ENCODE data around the gene SHROOM3. TPM values are rescaled to one million over a fixed set of nuclear protein-coding genes. Genes with fewer than 3 reads are reported as not detected.
"Not testable (repeated sequence)": the region's sequence is repeated elsewhere in the genome, so short reads cannot be mapped to it uniquely, and the experiment has no call there.

SHROOM3 gene
- total RNA-seq, 1 experiment from 2014 or later: 0.78 TPM

DNA sequence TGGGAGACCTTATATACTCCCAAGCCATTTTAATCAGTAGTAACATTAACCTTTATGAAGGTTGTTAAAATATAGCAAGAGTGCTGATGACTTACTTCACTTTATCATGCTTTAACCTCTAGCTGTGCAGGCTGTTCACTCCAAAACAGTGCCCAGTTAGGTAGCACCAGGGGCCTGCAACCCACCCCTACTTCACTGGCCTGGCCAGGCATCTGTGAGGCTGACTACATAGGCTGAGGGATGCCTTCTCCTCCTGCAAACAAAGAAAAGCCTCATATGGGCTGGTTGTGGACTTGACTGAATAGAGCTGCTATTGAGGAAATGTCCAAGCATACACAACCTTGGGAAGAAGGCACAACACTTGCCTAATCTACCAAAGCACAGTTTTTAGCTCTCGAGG, 172.8 kb downstream of the SHROOM3 start:
- no peaks in the 10 kb centered on the region for H3K9me3 ChIP-seq (ENCODE audit: low read length)
- no peak overlapping the region for H3K4me3 ChIP-seq (ENCODE audit: low read length)
- no peaks in the 10 kb centered on the region for H3K79me2 ChIP-seq (ENCODE audit: low read length)
- no peak overlapping the region for H3K27ac ChIP-seq (ENCODE audit: low read length)
- H3K9me2 ChIP-seq (replicated peaks; ENCODE audit: insufficient read depth, low read length): no peaks in the 10 kb centered on the region
- H4K20me1 ChIP-seq (ENCODE audit: insufficient read depth, low read depth, low read length): no peaks in the 10 kb centered on the region
- H3K4me2 ChIP-seq (ENCODE audit: low read depth, low read length, poor library complexity, severe bottlenecking): no peak overlapping the region
- no peak overlapping the region for H2AFZ ChIP-seq (ENCODE audit: low read length)
- no peaks in the 10 kb centered on the region for H3K4me1 ChIP-seq (ENCODE audit: low read length)
- no peak for DNase-seq
- H3K9ac ChIP-seq (ENCODE audit: low read length): no peak overlapping the region
- H3K27me3 ChIP-seq (ENCODE audit: low read length): no peaks in the 10 kb centered on the region
- H3K36me3 ChIP-seq (ENCODE audit: insufficient read depth, low read length): no peaks in the 10 kb centered on the region

DNA sequence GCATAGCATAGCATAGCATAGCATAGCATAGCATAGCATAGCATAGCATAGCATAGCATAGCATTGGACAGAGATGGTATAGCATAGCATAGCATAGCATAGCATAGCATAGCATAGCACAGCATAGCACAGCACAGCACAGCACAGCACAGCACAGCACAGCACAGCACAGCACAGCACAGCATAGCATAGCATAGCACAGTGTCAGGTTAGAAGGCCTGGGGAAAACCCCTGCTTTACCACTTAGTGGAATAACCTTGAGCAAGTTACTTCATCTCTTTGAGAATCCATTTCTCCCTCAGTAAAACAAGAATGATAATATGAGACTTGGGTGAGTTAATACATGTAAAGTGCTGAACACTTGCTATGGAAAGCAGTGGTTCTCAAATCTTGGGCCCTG, 173.5 kb downstream of the SHROOM3 start:
- not testable (repeated sequence) for H4K20me1 ChIP-seq (ENCODE audit: insufficient read depth, low read depth, low read length); H3K9me3 ChIP-seq (ENCODE audit: low read length); H3K9me2 ChIP-seq (replicated peaks; ENCODE audit: insufficient read depth, low read length); H3K79me2 ChIP-seq (ENCODE audit: low read length); H3K4me3 ChIP-seq (ENCODE audit: low read length); DNase-seq; H2AFZ ChIP-seq (ENCODE audit: low read length); H3K4me1 ChIP-seq (ENCODE audit: low read length); H3K9ac ChIP-seq (ENCODE audit: low read length); H3K27me3 ChIP-seq (ENCODE audit: low read length); H3K36me3 ChIP-seq (ENCODE audit: insufficient read depth, low read length); H3K27ac ChIP-seq (ENCODE audit: low read length); H3K4me2 ChIP-seq (ENCODE audit: low read depth, low read length, poor library complexity, severe bottlenecking)

DNA sequence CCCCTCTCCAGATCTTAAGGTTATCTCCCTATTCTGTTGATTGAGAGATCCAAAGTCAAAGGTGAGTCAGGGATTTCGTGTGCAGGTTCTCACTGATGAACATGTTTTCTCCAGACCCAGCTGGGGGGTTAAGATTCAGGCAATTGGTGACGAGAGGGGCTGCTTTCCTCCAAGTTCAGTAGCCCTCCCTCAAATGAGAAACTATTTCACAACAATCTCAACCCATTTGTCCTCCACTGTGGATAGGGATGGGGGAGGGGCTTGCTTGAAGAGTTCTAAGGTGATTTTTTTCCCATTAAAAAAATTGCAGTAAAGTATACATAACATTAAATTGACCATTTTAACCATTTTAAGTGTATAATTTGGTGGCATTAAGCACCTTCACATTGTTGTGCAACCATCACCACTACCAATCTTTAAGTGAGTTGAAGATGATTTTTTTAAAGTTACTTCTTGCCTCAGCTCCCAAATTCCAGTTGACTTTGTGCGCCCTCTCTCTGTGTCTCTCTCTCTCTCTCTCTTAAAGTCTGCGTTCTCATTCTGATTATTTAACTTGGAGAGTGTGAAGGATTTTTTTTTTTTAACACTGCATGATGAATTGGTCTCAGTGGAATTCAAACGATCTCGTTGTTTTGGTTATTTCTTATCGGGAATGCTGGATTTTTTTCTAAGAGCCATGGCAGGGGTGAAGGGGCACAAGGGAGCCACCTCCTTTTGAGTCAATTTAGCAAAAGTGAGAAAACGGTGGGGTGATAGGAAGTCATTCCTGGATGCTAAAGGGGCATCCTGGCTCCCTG, 175.9 kb downstream of the SHROOM3 start:
- H3K36me3 ChIP-seq (ENCODE audit: insufficient read depth, low read length): no peaks in the 10 kb centered on the region
- no peaks in the 10 kb centered on the region for H3K4me1 ChIP-seq (ENCODE audit: low read length)
- H3K79me2 ChIP-seq (ENCODE audit: low read length): no peaks in the 10 kb centered on the region
- H2AFZ ChIP-seq (ENCODE audit: low read length): no peak overlapping the region
- H3K27ac ChIP-seq (ENCODE audit: low read length): no peak overlapping the region
- no peak overlapping the region for H3K9ac ChIP-seq (ENCODE audit: low read length)
- no peaks in the 10 kb centered on the region for H3K9me2 ChIP-seq (replicated peaks; ENCODE audit: insufficient read depth, low read length)
- H3K9me3 ChIP-seq (ENCODE audit: low read length): no peaks in the 10 kb centered on the region
- no peak for DNase-seq
- H3K4me2 ChIP-seq (ENCODE audit: low read depth, low read length, poor library complexity, severe bottlenecking): no peak overlapping the region
- no peak overlapping the region for H3K4me3 ChIP-seq (ENCODE audit: low read length)
- no peaks in the 10 kb centered on the region for H3K27me3 ChIP-seq (ENCODE audit: low read length)
- no peaks in the 10 kb centered on the region for H4K20me1 ChIP-seq (ENCODE audit: insufficient read depth, low read depth, low read length)

DNA sequence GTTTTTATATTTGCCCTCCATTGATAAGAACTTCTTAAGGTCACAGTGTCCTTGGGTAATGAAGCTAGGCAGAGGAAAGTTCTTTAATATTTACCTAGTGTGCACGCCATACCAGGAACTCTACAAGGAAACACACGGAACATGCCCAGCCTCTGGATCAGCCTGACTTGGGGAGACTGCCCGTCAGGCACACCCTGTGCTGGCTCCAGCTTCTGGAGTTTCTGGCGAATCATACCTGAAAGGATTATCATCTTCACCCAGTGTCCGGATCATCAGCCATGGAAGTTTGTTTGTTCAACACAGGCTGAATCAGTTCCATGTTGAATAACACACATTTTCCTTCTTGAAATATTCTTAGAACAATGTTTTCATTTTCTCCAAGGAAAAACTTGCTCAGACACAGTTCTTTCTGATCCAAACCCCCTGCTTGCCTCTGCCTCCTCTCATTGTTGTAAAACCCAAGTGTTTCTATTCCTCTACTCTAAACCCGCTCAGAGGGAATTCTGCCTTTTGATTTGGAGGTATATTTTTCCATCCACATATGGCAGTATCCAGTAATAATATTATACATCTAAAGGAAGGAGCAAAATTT, 176.7 kb downstream of the SHROOM3 start:
- Histone ChIP-seq H3K4me1 (ENCODE audit: low read length) (no peaks in the 10 kb centered on the region), H3K4me3 (ENCODE audit: low read length) (no peak overlapping the region), H3K4me2 (ENCODE audit: low read depth, low read length, poor library complexity, severe bottlenecking) (no peak overlapping the region), H3K9ac (ENCODE audit: low read length) (no peak overlapping the region), H2AFZ (ENCODE audit: low read length) (no peak overlapping the region), H3K36me3 (ENCODE audit: insufficient read depth, low read length) (no peaks in the 10 kb centered on the region), H3K9me2 (replicated peaks; ENCODE audit: insufficient read depth, low read length) (no peaks in the 10 kb centered on the region), H3K27ac (ENCODE audit: low read length) (no peak overlapping the region), H3K79me2 (ENCODE audit: low read length) (no peaks in the 10 kb centered on the region), H3K9me3 (ENCODE audit: low read length) (no peaks in the 10 kb centered on the region), H3K27me3 (ENCODE audit: low read length) (no peaks in the 10 kb centered on the region), H4K20me1 (ENCODE audit: insufficient read depth, low read depth, low read length) (no peaks in the 10 kb centered on the region)
- no peak for DNase-seq

DNA sequence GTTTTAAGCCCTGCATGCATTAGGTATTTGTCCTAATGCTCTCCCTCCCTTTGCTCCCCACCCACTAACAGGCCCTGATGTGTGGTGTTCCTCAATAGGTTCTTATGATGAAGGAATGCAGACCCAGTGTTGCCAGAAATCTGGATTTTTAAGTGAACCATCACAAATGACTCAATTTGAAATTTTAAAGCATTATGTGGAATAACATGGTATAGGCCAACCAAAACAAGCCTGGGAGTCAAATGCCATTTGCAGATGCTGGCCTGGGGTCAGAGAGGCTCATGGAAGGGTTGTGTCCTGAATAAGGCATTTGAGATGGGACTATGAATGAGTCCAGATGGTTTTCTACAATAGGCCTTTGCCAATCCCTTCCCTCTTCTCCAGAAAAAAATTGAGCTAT, 179.6 kb downstream of the SHROOM3 start:
- no peaks in the 10 kb centered on the region for H3K79me2 ChIP-seq (ENCODE audit: low read length)
- H3K9me3 ChIP-seq (ENCODE audit: low read length): no peaks in the 10 kb centered on the region
- no peaks in the 10 kb centered on the region for H4K20me1 ChIP-seq (ENCODE audit: insufficient read depth, low read depth, low read length)
- no peak overlapping the region for H3K4me2 ChIP-seq (ENCODE audit: low read depth, low read length, poor library complexity, severe bottlenecking)
- H3K4me3 ChIP-seq (ENCODE audit: low read length): no peak overlapping the region
- no peaks in the 10 kb centered on the region for H3K36me3 ChIP-seq (ENCODE audit: insufficient read depth, low read length)
- no peak overlapping the region for H3K27ac ChIP-seq (ENCODE audit: low read length)
- no peak overlapping the region for H3K9ac ChIP-seq (ENCODE audit: low read length)
- no peaks in the 10 kb centered on the region for H3K4me1 ChIP-seq (ENCODE audit: low read length)
- no peaks in the 10 kb centered on the region for H3K9me2 ChIP-seq (replicated peaks; ENCODE audit: insufficient read depth, low read length)
- no peaks in the 10 kb centered on the region for H3K27me3 ChIP-seq (ENCODE audit: low read length)
- no peak for DNase-seq
- H2AFZ ChIP-seq (ENCODE audit: low read length): no peak overlapping the region

DNA sequence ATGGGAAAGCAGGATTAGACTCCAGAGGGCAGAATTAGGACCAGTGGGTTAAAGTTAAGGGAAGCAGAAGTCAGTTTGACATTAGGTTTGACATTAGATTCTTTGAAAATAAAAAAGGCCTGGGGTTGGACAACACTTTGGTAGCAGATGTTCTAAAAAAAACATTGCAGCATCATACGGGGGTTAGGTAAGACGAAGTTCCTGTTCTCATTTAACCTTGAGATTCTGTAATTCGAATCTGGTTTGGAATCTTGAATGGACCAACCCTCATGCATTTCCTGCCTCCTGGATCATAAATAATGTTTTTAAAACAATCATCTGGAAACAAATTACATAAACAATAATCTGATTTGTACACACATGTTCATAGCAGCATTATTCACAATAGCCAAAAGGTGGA, 181.0 kb downstream of the SHROOM3 start:
- H3K9me3 ChIP-seq (ENCODE audit: low read length): no peaks in the 10 kb centered on the region
- H3K36me3 ChIP-seq (ENCODE audit: insufficient read depth, low read length): no peaks in the 10 kb centered on the region
- no peaks in the 10 kb centered on the region for H4K20me1 ChIP-seq (ENCODE audit: insufficient read depth, low read depth, low read length)
- no peaks in the 10 kb centered on the region for H3K4me1 ChIP-seq (ENCODE audit: low read length)
- H3K4me2 ChIP-seq (ENCODE audit: low read depth, low read length, poor library complexity, severe bottlenecking): no peak overlapping the region
- DNase-seq: no peak
- H3K79me2 ChIP-seq (ENCODE audit: low read length): no peaks in the 10 kb centered on the region
- no peaks in the 10 kb centered on the region for H3K9me2 ChIP-seq (replicated peaks; ENCODE audit: insufficient read depth, low read length)
- H3K9ac ChIP-seq (ENCODE audit: low read length): no peak overlapping the region
- no peak overlapping the region for H3K27ac ChIP-seq (ENCODE audit: low read length)
- H3K4me3 ChIP-seq (ENCODE audit: low read length): no peak overlapping the region
- no peak overlapping the region for H2AFZ ChIP-seq (ENCODE audit: low read length)
- H3K27me3 ChIP-seq (ENCODE audit: low read length): no peaks in the 10 kb centered on the region

DNA sequence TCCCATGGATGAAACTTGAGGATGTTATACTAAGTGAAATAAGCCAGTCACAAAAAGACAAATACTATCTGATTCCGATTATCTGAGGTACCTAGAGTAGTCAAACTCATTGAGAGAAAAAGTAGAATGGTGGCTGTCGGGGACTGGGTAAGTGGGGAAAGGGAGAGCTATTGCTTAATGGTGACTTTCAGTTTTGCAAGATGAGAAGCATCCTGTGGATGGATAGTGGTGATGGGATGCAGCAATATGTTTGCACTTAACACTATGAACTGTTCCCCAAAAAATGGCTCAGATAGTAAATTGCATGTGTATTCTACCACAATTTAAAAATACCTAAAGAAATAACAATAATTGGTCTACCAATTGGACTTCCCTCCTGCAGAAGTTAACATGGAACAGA, 181.5 kb downstream of the SHROOM3 start:
- Histone ChIP-seq H3K27ac (ENCODE audit: low read length) (no peak overlapping the region), H3K27me3 (ENCODE audit: low read length) (no peaks in the 10 kb centered on the region), H3K9me3 (ENCODE audit: low read length) (no peaks in the 10 kb centered on the region), H3K9me2 (replicated peaks; ENCODE audit: insufficient read depth, low read length) (no peaks in the 10 kb centered on the region), H3K79me2 (ENCODE audit: low read length) (no peaks in the 10 kb centered on the region), H3K9ac (ENCODE audit: low read length) (no peak overlapping the region), H2AFZ (ENCODE audit: low read length) (no peak overlapping the region), H3K4me2 (ENCODE audit: low read depth, low read length, poor library complexity, severe bottlenecking) (no peak overlapping the region), H4K20me1 (ENCODE audit: insufficient read depth, low read depth, low read length) (no peaks in the 10 kb centered on the region), H3K36me3 (ENCODE audit: insufficient read depth, low read length) (no peaks in the 10 kb centered on the region), H3K4me3 (ENCODE audit: low read length) (no peak overlapping the region), H3K4me1 (ENCODE audit: low read length) (no peaks in the 10 kb centered on the region)
- DNase-seq: no peak

DNA sequence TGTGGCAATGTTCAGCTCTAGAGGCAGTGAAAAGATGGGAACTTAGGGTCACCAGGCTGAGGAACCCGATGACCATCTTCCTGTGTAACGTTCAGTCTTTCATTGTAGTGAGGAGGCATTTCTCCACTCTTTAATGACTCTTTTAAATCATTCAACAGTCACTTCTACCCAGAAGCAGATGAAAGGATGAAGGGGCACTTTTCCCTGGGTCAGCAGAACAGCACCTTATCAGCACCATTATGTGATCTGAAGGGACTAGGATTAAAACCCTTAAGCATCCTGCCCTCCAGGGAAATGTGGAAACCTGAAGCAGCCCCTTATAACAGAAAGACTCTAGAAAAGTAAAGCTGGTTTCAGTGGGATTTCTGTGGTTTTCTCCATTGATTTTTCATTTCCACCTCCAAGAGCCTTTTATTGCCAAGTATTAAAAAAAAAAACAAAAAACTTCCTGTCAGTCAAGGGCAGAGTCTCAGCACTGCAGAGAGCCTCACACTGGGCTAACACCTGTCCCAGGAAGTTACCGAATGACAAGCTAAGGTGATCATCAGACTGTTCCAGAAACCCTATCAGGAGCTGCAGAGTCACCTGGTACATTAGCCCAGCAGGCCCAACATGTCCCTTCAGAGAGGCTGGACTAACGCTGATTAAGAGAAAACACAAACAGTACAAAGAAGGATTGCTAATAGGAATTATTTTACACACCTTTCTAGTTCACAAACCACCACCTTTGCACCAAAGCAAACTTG, 185.9 kb downstream of the SHROOM3 start:
- Histone ChIP-seq H3K27me3 (ENCODE audit: low read length) (no peaks in the 10 kb centered on the region), H3K27ac (ENCODE audit: low read length) (no peak overlapping the region), H3K9me3 (ENCODE audit: low read length) (no peaks in the 10 kb centered on the region), H3K4me3 (ENCODE audit: low read length) (no peak overlapping the region), H3K9ac (ENCODE audit: low read length) (no peak overlapping the region), H3K4me1 (ENCODE audit: low read length) (no peaks in the 10 kb centered on the region), H3K9me2 (replicated peaks; ENCODE audit: insufficient read depth, low read length) (no peaks in the 10 kb centered on the region), H4K20me1 (ENCODE audit: insufficient read depth, low read depth, low read length) (no peaks in the 10 kb centered on the region), H3K4me2 (ENCODE audit: low read depth, low read length, poor library complexity, severe bottlenecking) (no peak overlapping the region), H3K36me3 (ENCODE audit: insufficient read depth, low read length) (no peaks in the 10 kb centered on the region), H3K79me2 (ENCODE audit: low read length) (no peaks in the 10 kb centered on the region), H2AFZ (ENCODE audit: low read length) (no peak overlapping the region)
- DNase-seq: no peak

All from Karpas-422 (cell line).